ENCODE data around the gene ASIC4.

GRCh38 chr2:219567131-219567530 is 52.8 kb downstream of the ASIC4 start:
- no peak for TF ChIP-seq CTCF (IDR thresholded peaks at IDR 0.05; ENCODE audit: insufficient read depth, low read length)
- no peak for TF ChIP-seq REST (IDR thresholded peaks at IDR 0.05; ENCODE audit: insufficient replicate concordance, low read depth)
- no peak for TF ChIP-seq POLR2AphosphoS5 (IDR thresholded peaks at IDR 0.05; ENCODE audit: low read depth)

All from HL-60 (cell line).